ENCODE results near the gene ATP6V1B1. TPM values are rescaled to one million over a fixed set of nuclear protein-coding genes. Genes with fewer than 3 reads are reported as not detected.
"Not testable (repeated sequence)": the region's sequence is repeated elsewhere in the genome, so short reads cannot be mapped to it uniquely, and the experiment has no call there.

Gene ATP6V1B1
- total RNA-seq, 1 donor: 0.09 TPM

- TF ChIP-seq CTCF (IDR thresholded peaks at IDR 0.05; ENCODE audit: insufficient read depth, low read length): no peak
- H3K4me3 ChIP-seq (ENCODE audit: low read depth, low read length): no peak overlapping the region
- DNase-seq (ENCODE audit: low read depth): no peak
These were observed 71.5 kb downstream of the ATP6V1B1 start for GRCh38 chr2:71006955-71007799.

GRCh38 chr2:71008342-71008741 lies 72.6 kb downstream of the ATP6V1B1 start:
- no peak overlapping the region for H3K4me3 ChIP-seq (ENCODE audit: low read depth, low read length)
- TF ChIP-seq CTCF (IDR thresholded peaks at IDR 0.05; ENCODE audit: insufficient read depth, low read length): no peak
- DNase-seq (ENCODE audit: low read depth): no peak

- not testable (repeated sequence) for H3K4me3 ChIP-seq (ENCODE audit: low read depth, low read length); DNase-seq (ENCODE audit: low read depth)
These were observed 76.1 kb downstream of the ATP6V1B1 start for GRCh38 chr2:71011786-71012185.

Small RNA genes within 50 kb of the gene (small RNA-seq; reads per million reads assigned to genes)
- gene RF02272: not detected
- gene RN7SL160P: not detected

Other genes starting within 250 kb of the ATP6V1B1 start
- gene ADD2, start 167.7 kb upstream of the ATP6V1B1 start, total RNA-seq (ENCODE audit: low replicate concordance): 0.36 and 17.3 TPM in 2 replicates
- gene FIGLA, start 145.3 kb upstream of the ATP6V1B1 start, total RNA-seq (ENCODE audit: low replicate concordance): not detected in 2 replicates
- gene CLEC4F, start 115.3 kb upstream of the ATP6V1B1 start, total RNA-seq (ENCODE audit: low replicate concordance): not detected in 2 replicates
- not detected in 2 replicates for gene CD207, start 100.1 kb upstream of the ATP6V1B1 start, total RNA-seq (ENCODE audit: low replicate concordance)
- gene VAX2, start 35.3 kb upstream of the ATP6V1B1 start, total RNA-seq (ENCODE audit: low replicate concordance): 0.82 and 1.4 TPM in 2 replicates
- 1.1 and 6.5 TPM in 2 replicates for gene ANKRD53, start 42.7 kb downstream of the ATP6V1B1 start, total RNA-seq (ENCODE audit: low replicate concordance)
- 11.8 and 44.2 TPM in 2 replicates for gene TEX261, start 59.0 kb downstream of the ATP6V1B1 start, total RNA-seq (ENCODE audit: low replicate concordance)
- gene NAGK, start 132.7 kb downstream of the ATP6V1B1 start, total RNA-seq (ENCODE audit: low replicate concordance): 58.1 and 63.0 TPM in 2 replicates
- gene MCEE, start 194.3 kb downstream of the ATP6V1B1 start, total RNA-seq (ENCODE audit: low replicate concordance): 8.0 and 18.8 TPM in 2 replicates
- gene MPHOSPH10, start 194.7 kb downstream of the ATP6V1B1 start, total RNA-seq (ENCODE audit: low replicate concordance): 23.4 and 56.3 TPM in 2 replicates

All from fibroblast of the aortic adventitia (primary cell).